ENCODE data around the gene RBM47.
"Not testable (repeated sequence)": the region's sequence is repeated elsewhere in the genome, so short reads cannot be mapped to it uniquely, and the experiment has no call there.

The RBM47 gene

GRCh38 chr4:40432504-40432903 lies 197.2 kb downstream of the RBM47 start:
- TF ChIP-seq, protein P1, sequence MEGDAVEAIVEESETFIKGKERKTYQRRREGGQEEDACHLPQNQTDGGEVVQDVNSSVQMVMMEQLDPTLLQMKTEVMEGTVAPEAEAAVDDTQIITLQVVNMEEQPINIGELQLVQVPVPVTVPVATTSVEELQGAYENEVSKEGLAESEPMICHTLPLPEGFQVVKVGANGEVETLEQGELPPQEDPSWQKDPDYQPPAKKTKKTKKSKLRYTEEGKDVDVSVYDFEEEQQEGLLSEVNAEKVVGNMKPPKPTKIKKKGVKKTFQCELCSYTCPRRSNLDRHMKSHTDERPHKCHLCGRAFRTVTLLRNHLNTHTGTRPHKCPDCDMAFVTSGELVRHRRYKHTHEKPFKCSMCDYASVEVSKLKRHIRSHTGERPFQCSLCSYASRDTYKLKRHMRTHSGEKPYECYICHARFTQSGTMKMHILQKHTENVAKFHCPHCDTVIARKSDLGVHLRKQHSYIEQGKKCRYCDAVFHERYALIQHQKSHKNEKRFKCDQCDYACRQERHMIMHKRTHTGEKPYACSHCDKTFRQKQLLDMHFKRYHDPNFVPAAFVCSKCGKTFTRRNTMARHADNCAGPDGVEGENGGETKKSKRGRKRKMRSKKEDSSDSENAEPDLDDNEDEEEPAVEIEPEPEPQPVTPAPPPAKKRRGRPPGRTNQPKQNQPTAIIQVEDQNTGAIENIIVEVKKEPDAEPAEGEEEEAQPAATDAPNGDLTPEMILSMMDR (IDR thresholded peaks at IDR 0.05; ENCODE audit: extremely low read depth, missing control alignments), result no peak
- DNase-seq (ENCODE audit: low spot score), result no peak

DNA sequence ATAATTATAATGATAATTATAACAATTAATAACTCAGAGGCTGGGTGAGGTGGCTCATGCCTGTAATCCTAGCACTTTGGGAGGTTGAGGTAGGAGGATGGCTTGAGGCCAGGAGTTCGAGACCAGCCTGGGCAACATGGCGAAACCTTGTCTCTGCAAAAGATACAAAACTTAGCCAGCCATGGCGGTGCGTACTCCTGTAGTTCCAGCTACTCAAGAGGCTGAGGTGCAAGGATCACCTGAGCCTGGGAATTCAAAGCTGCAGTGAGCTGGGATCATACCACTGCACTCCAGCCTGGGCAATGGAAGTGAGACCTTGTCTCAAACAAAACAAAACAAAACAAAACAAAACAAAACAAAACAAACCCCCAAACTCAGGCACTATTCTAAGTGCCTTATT lies 201.8 kb downstream of the RBM47 start:
- DNase-seq (ENCODE audit: low spot score), result not testable (repeated sequence)

DNA sequence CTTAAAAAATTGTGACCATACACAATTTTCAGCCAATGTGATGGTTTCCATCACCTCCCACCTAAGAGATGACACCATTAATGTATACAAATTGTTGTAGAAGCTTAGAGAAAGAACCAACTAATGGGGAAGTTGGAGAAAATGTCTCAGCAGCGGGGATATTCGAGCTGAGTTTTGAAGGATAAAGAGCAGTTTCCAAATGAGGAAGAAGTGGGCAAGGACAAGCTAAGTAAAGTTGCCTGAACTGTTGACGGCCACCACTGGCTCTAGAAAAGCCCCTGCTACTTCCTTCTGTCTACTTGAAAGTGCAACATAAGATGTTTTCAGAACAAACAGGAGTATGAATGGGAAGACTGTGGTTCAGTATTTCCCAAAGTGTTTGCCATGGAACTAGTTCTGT lies 202.5 kb downstream of the RBM47 start:
- DNase-seq (ENCODE audit: low spot score), result no peak
- TF ChIP-seq, protein P1 (IDR thresholded peaks at IDR 0.05; ENCODE audit: extremely low read depth, missing control alignments), result no peak

- TF ChIP-seq, protein P1 (IDR thresholded peaks at IDR 0.05; ENCODE audit: extremely low read depth, missing control alignments), result no peak
- no peak for DNase-seq (ENCODE audit: low spot score)
Measured at GRCh38 chr4:40425799-40426574, 203.7 kb downstream of the RBM47 start.

DNA sequence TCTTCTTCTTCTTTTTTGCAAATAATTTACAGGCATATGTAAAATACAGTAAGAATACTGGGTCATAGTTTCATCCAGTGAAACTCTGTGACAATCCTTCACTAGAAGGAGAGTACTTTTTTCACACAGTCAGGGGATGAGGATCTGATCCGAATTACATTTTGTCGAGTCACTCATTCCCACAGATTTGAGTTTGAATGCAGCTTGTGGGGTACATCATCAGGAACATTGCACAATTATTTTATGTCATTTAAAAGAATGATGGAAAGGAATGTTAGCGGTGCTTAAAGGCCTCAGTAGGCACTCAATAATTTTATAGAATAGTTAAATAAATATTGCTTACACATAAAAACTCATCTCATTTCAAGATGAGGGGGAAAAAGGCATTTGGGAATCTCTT lies 205.9 kb downstream of the RBM47 start:
- TF ChIP-seq, protein P1 (IDR thresholded peaks at IDR 0.05; ENCODE audit: extremely low read depth, missing control alignments), result no peak

GRCh38 chr4:40421839-40422708 lies 207.6 kb downstream of the RBM47 start:
- TF ChIP-seq, protein P1 (IDR thresholded peaks at IDR 0.05; ENCODE audit: extremely low read depth, missing control alignments), result no peak
- DNase-seq (ENCODE audit: low spot score), result peak; percentile 53

More for the DNA sequence above, 205.9 kb downstream of the RBM47 start:
- DNase-seq (ENCODE audit: low spot score), result no peak

GRCh38 chr4:40419231-40419912 lies 210.3 kb downstream of the RBM47 start:
- TF ChIP-seq, protein P1 (IDR thresholded peaks at IDR 0.05; ENCODE audit: extremely low read depth, missing control alignments), result no peak
- DNase-seq (ENCODE audit: low spot score), result no peak

Measured in GM20000 (cell line).